ENCODE results near the gene ADNP2. TPM values are rescaled to one million over a fixed set of nuclear protein-coding genes. Genes with fewer than 3 reads are reported as not detected.
A peak's percentile ranks its signal among the peaks of the same experiment; 100 is the strongest.

Gene ADNP2
- total RNA-seq, 4 donors from 2014 or later = 18.1 to 22.6 (median 19.9) TPM

GRCh38 chr18:80140455-80140985 is 31.5 kb downstream of the ADNP2 start:
- H3K4me3 ChIP-seq (ENCODE audit: low read depth, poor library complexity, severe bottlenecking) = no peak overlapping the region
- TF ChIP-seq CTCF (IDR thresholded peaks at IDR 0.05) (no peak), POLR2A (IDR thresholded peaks at IDR 0.05) (no peak)
- intact Hi-C loops (cut with DNase I; ENCODE audit: low total_unique reads) = no loop called here
- 86 to 96% methylated on average over 5 of the region's 5 CpGs for WGBS, 2 donors
- no peak for DNase-seq (ENCODE audit: low spot score in 2 of 2)

DNA sequence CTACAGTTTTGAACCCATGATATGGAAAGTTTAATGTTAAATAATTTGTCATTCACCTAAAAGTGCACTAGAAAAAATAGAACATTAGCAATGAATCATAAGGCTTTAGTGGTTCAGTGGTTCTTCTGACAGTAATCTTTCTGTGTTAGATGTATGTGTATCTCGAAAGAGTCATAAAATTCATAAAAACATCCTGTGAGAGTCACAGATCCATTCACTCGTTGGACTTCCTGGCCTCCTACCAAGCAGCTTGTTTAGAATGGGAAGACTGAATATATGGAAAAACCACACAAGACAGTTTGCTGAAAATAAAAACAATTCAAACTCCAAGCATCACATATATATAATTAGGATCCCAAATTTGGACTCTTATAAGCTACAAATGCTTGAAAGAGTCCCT is 34.8 kb downstream of the ADNP2 start:
- no peak for DNase-seq (ENCODE audit: low spot score in 2 of 2)
- intact Hi-C loops (cut with DNase I; ENCODE audit: low total_unique reads) = no loop called here
- H3K4me3 ChIP-seq (ENCODE audit: low read depth, poor library complexity, severe bottlenecking) = no peak overlapping the region
- WGBS, 2 donors = 59 to 60% methylated on average over 2 of the region's 2 CpGs
- TF ChIP-seq CTCF (IDR thresholded peaks at IDR 0.05) (no peak), POLR2A (IDR thresholded peaks at IDR 0.05) (no peak)

DNA sequence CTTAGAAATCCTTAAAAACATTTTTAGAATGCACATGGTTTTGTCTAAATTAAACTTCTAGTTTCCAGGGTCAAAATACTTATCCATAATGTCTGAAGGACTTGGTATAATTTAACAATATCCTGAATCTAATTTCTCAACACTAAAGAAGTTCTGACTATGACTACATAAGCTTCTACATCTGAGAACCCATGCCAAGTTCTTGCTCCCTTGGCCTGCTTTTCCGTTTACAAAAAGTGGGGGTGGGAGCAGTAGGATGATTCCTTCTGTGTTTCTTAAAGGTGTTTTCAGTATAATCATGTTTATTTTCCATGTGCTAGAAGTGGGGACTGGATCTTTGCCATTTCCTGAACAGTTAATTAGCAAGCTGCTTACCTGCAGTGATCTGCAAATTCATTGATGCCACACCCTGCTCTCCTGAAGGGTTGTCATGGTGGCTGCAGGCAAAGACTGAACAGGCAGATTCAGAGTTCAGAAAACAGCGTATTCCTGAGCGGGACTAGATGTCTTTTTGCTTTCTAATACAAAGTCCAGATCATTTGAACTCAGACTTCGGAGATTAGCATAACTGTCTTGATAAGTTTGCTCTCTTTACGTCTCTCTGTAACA is 36.2 kb downstream of the ADNP2 start:
- H3K4me3 ChIP-seq (ENCODE audit: low read depth, poor library complexity, severe bottlenecking) = no peak overlapping the region
- TF ChIP-seq POLR2A (IDR thresholded peaks at IDR 0.05) (no peak), CTCF (IDR thresholded peaks at IDR 0.05) (no peak)
- no peak for DNase-seq (ENCODE audit: low spot score in 2 of 2)
- intact Hi-C loops (cut with DNase I; ENCODE audit: low total_unique reads) = no loop called here
- 54 to 64% methylated on average over 5 of the region's 5 CpGs for WGBS, 2 donors

- H3K4me3 ChIP-seq (ENCODE audit: low read depth, poor library complexity, severe bottlenecking) = peak overlapping the region; percentile 29
- DNase-seq (ENCODE audit: low spot score in 2 of 2) = no peak
- WGBS, 2 donors = 35 to 52% methylated on average over 12 of the region's 12 CpGs
- intact Hi-C loops (cut with DNase I; ENCODE audit: low total_unique reads) = no loop called here
- TF ChIP-seq CTCF (IDR thresholded peaks at IDR 0.05) (no peak), POLR2A (IDR thresholded peaks at IDR 0.05) (no peak)
Observed at GRCh38 chr18:80147037-80147417, 38.0 kb downstream of the ADNP2 start.

DNA sequence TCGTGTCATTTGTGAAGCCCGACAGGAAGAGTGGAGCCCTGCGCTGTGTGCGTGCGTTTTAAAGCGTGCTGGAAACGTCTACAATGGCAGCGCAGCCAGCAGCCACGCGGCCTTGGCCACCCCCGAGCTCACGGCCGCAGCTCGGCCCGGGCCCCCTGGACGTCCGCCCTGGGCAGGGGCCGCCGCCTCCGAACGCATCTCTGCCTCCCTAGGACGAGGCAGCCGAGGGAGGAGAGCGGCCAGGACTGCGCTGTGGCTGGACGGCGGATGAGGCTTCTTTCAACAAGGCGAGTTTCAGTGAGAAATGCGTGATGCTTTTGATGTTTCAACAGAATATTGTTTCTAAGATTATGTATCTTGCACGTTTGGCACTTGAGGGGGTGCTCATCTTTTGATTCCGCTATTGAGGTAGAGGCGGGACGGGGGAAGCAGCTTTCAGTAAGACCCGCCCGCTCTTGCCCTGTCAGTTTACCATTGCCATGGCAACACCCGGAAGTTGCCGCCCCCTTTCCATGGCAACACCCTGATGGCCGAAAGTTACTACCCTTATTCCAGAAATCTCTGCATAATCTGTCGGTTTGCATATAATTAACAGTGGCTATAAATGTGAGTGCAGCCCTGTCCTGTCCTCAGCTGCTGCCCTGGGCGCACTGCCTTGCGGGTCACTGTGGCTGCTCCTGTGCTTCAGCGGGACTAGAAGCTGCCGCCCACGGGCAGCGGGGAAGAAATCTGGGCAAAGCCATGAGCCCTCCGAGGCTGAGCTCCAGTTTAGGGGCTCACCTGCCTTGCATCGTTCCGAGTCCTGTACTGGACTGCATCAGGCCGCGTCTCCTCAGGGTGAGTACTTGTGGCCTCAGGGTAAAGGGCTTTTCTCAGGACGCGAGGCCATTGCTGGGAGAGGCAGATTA is 38.6 kb downstream of the ADNP2 start:
- 32 to 49% methylated on average over 43 to 52 of the region's 52 CpGs for WGBS, 2 donors
- TF ChIP-seq CTCF (IDR thresholded peaks at IDR 0.05) (no peak), POLR2A (IDR thresholded peaks at IDR 0.05) (no peak)
- intact Hi-C loops (cut with DNase I; ENCODE audit: low total_unique reads) = no loop called here
- DNase-seq (ENCODE audit: low spot score in 2 of 2) = peak; percentile 87 to 95
- H3K4me3 ChIP-seq (ENCODE audit: low read depth, poor library complexity, severe bottlenecking) = peak overlapping the region; percentile 29
